Skin epidermis (tissue), 12 donors: Measurements from ENCODE around the gene DGKD.

Experiments used
- H3K27ac ChIP-seq, 21 experiments: fragments of 200-600 bp; sonication (generic) in 11 of 21; one replicate each; pipeline ENCODE4 v1.5.0; 2020; ENCODE audit warnings: mild to moderate bottlenecking in 3 of 21, inconsistent platforms in 2 of 21, moderate library complexity in 2 of 21
- H3K4me3 ChIP-seq, 7 experiments: fragments of 200-600 bp; sonication (generic) in 2 of 7; one replicate each; pipeline ENCODE4 v1.5.0; 2020; ENCODE audit warnings: inconsistent platforms in 2 of 7, mild to moderate bottlenecking in 2 of 7, moderate library complexity in 1 of 7

The DGKD gene

GRCh38 chr2:233336541-233336940, 17.8 kb upstream of the DGKD start:
- no peak overlapping the region for H3K4me3 ChIP-seq

GRCh38 chr2:233338046-233338445, 16.2 kb upstream of the DGKD start:
- Histone ChIP-seq H3K27ac (no peak overlapping the region), H3K4me3 (no peak overlapping the region)

More at GRCh38 chr2:233336541-233336940, 17.8 kb upstream of the DGKD start:
- H3K27ac ChIP-seq, result no peak overlapping the region

- no peak overlapping the region for H3K27ac ChIP-seq
- H3K4me3 ChIP-seq, result no peak overlapping the region
These were observed 15.4 kb upstream of the DGKD start for GRCh38 chr2:233338812-233339368.

- H3K4me3 ChIP-seq, result no peak overlapping the region
- no peak overlapping the region for H3K27ac ChIP-seq
These were observed 14.9 kb upstream of the DGKD start for GRCh38 chr2:233339427-233339826.

- no peak overlapping the region for H3K27ac ChIP-seq
These were observed 13.0 kb upstream of the DGKD start for GRCh38 chr2:233341296-233341695.

GRCh38 chr2:233342301-233342700, 12.0 kb upstream of the DGKD start:
- Histone ChIP-seq H3K27ac (no peak overlapping the region), H3K4me3 (no peak overlapping the region)

More at GRCh38 chr2:233341296-233341695, 13.0 kb upstream of the DGKD start:
- no peak overlapping the region for H3K4me3 ChIP-seq

- Histone ChIP-seq H3K27ac (no peak overlapping the region), H3K4me3 (no peak overlapping the region)
These were observed 11.1 kb upstream of the DGKD start for GRCh38 chr2:233343171-233343705.

- no peak overlapping the region for H3K27ac ChIP-seq
These were observed 7.9 kb upstream of the DGKD start for GRCh38 chr2:233346376-233346775.

GRCh38 chr2:233346930-233347329, 7.4 kb upstream of the DGKD start:
- Histone ChIP-seq H3K27ac (no peak overlapping the region), H3K4me3 (no peak overlapping the region)

More at GRCh38 chr2:233346376-233346775, 7.9 kb upstream of the DGKD start:
- no peak overlapping the region for H3K4me3 ChIP-seq

- Histone ChIP-seq H3K4me3 (no peak overlapping the region), H3K27ac (peak overlapping the region in 1 of 21 experiments; percentile 40)
These were observed 5.0 kb upstream of the DGKD start for GRCh38 chr2:233349005-233349998.

- no peak overlapping the region for H3K4me3 ChIP-seq
- H3K27ac ChIP-seq, result no peak overlapping the region
These were observed 3.6 kb upstream of the DGKD start for GRCh38 chr2:233350708-233351107.

GRCh38 chr2:233351423-233351822, 2.9 kb upstream of the DGKD start:
- no peak overlapping the region for H3K27ac ChIP-seq

GRCh38 chr2:233352141-233352842, 2.0 kb upstream of the DGKD start:
- Histone ChIP-seq H3K27ac (no peak overlapping the region), H3K4me3 (no peak overlapping the region)

More at GRCh38 chr2:233351423-233351822, 2.9 kb upstream of the DGKD start:
- H3K4me3 ChIP-seq, result no peak overlapping the region

GRCh38 chr2:233353101-233353768, 1.1 kb upstream of the DGKD start:
- Histone ChIP-seq H3K4me3 (peak overlapping the region in 5 of 7 experiments; percentile 27 to 67 (median 36)), H3K27ac (peak overlapping the region in 17 of 21 experiments; percentile 22 to 86 (median 70))

- Histone ChIP-seq H3K4me3 (peak overlapping the region; percentile 29 to 67 (median 50)), H3K27ac (peak overlapping the region in 3 of 21 experiments; percentile 38 to 41 (median 38))
These were observed 218 bp downstream of the DGKD start for GRCh38 chr2:233354500-233354924.

GRCh38 chr2:233354971-233355574, 779 bp downstream of the DGKD start:
- H3K27ac ChIP-seq, result peak overlapping the region in 4 of 21 experiments; percentile 6 to 47 (median 38)

GRCh38 chr2:233355916-233356315, 1.6 kb downstream of the DGKD start:
- no peak overlapping the region for H3K27ac ChIP-seq
- H3K4me3 ChIP-seq, result no peak overlapping the region

More at GRCh38 chr2:233354971-233355574, 779 bp downstream of the DGKD start:
- peak overlapping the region; percentile 29 to 67 (median 50) for H3K4me3 ChIP-seq

GRCh38 chr2:233356546-233357308, 2.4 kb downstream of the DGKD start:
- Histone ChIP-seq H3K4me3 (no peak overlapping the region), H3K27ac (no peak overlapping the region)
